HL-60 (cell line): ENCODE measurements around the gene TAP2.

ENCODE experiments used
- DNase-seq, 2 experiments: peaks; one replicate each; pipeline ENCODE4 v3.0.0-alpha.2; 2010 to 2020; ENCODE audit warnings: low read depth in 1 of 2, low spot score in 1 of 2
- H3K27ac ChIP-seq: fragments of 250-450 bp; sonication (Bioruptor Pico); replicated peaks from 2 replicates; pipeline ENCODE4 v1.5.1; 2020; ENCODE audit warnings: mild to moderate bottlenecking, moderate library complexity
- H3K27me3 ChIP-seq: fragments of 250-450 bp; sonication (Bioruptor Pico); 2 replicates; pipeline ENCODE4 v1.5.1; 2021; ENCODE audit warnings: mild to moderate bottlenecking, moderate library complexity; ENCODE audit not compliant: insufficient read depth, poor library complexity, severe bottlenecking
- H3K4me3 ChIP-seq: replicated peaks from 2 replicates; pipeline ENCODE4 v1.5.1; 2011; ENCODE audit warnings: mild to moderate bottlenecking, control low read depth, low read length; ENCODE audit not compliant: insufficient read depth
- CTCF ChIP-seq: IDR thresholded peaks from one replicate; pipeline ENCODE4 v1.5.1; 2011; ENCODE audit warnings: low read length, control low read depth, inconsistent platforms; ENCODE audit not compliant: insufficient read depth
- GABPA ChIP-seq: IDR thresholded peaks from 2 replicates; pipeline ENCODE4 v1.6.1; 2012; ENCODE audit warnings: low read depth
- POLR2AphosphoS5 ChIP-seq: IDR thresholded peaks from 2 replicates; pipeline ENCODE4 v1.6.1; 2012; ENCODE audit warnings: low read depth
- REST ChIP-seq: IDR thresholded peaks from 2 replicates; pipeline ENCODE4 v1.6.1; 2012; ENCODE audit warnings: low read depth; ENCODE audit not compliant: insufficient replicate concordance
- SPI1 ChIP-seq: IDR thresholded peaks from 2 replicates; pipeline ENCODE4 v1.6.1; 2012; ENCODE audit warnings: low read depth, mild to moderate bottlenecking, borderline replicate concordance

TAP2 gene

GRCh38 chr6:32799168-32799567 is 39.4 kb downstream of the TAP2 start:
- Histone ChIP-seq H3K4me3 (no peak overlapping the region), H3K27ac (no peak overlapping the region), H3K27me3 (peaks cover 14% of the 10 kb centered on the region)
- TF ChIP-seq GABPA: no peak
- TF ChIP-seq SPI1: no peak
- no peak for TF ChIP-seq REST
- no peak for TF ChIP-seq POLR2AphosphoS5
- TF ChIP-seq CTCF: no peak
- no peak for DNase-seq

DNA sequence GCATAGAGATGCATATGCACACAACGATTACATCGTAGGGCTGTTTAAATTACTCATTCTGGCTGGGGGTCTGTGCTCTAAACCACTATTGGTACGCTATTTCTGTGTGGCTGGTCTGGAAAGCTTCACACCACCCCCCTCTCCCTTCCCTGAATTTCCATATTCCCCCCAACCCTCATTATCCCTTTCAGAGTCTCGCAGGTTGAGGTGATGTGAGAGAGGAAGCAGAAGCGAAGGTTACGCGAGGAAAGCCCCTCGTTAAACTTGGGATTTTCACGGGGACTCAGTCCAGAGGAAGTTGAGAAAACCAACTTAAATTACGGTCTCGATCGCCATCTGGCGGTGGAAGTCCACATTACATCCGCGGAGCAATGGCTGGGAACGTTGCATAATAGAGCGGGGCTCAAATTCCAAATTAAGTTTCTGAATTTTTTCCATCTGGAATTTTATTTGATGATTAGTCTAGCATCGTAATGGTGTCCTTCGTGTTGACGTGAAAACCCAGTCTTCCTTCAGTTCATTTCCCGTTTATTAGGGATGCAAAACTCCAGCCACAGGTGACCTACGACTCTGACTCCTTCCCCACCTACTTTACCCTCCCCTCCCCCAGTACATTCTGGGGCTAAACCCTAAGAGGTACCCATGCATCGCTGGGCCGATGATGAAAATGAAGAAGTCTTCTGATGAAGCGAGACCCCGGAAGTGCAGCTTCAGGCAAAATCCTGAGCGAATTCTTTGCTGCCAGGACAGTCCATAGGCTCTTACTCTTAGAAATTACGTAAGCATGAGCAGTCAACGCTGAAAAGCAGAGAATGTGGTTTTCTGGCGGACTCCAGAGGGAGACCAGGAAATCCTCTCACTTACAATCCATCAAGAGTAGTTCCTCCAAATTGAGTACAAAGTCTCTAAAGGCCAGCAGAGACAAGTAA is 41.4 kb downstream of the TAP2 start:
- TF ChIP-seq REST (no peak), SPI1 (peak; percentile 2; the same call in 1 of the 2 replicates), GABPA (no peak), CTCF (peak; percentile 80)
- DNase-seq: peak in 1 of 2 experiments; percentile 70
- Histone ChIP-seq H3K4me3 (no peak overlapping the region; the same call in 1 of the 2 replicates), H3K27me3 (peaks cover 9% of the 10 kb centered on the region), H3K27ac (no peak overlapping the region)

GRCh38 chr6:32794510-32794909 is 44.0 kb downstream of the TAP2 start:
- peak; percentile 26 to 43 for DNase-seq
- no peak overlapping the region for H3K27ac ChIP-seq
- no peak for TF ChIP-seq CTCF
- no peak for TF ChIP-seq POLR2AphosphoS5
- TF ChIP-seq GABPA: no peak
- no peak for TF ChIP-seq REST
- peak; percentile 96 for TF ChIP-seq SPI1
- H3K4me3 ChIP-seq: no peak overlapping the region
- no peaks in the 10 kb centered on the region for H3K27me3 ChIP-seq
